ENCODE results near the gene SLC39A11. TPM values are rescaled to one million over a fixed set of nuclear protein-coding genes. Genes with fewer than 3 reads are reported as not detected.

Gene SLC39A11
- polyA plus RNA-seq, 3 donors, result 27.0 to 30.4 (median 27.4) TPM

DNA sequence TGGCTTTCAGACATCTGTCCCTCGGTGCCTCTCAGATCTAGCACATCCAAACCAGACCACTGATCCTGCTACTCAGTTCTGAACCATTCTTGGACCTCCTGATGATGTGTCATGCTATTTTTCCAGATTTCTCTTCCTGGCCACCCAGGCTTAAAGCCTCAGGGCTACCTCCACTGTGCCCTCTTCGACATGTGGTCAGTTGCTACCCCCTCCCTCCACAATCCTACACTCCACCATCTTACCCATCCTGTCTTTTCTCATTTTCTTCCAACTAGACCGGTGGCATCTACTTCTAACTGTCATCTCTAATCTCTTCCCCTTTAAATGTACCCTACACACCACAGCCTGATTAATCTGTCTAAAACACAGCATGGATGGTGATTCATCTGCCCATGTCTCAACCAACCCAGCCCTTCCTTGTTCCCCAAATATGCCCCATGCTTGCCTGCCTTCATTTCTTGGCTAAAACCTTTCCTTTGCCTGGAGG, 478.6 kb downstream of the SLC39A11 start:
- DNase-seq (ENCODE audit: low read depth in 3 of 3, low spot score in 2 of 3), result no peak

DNA sequence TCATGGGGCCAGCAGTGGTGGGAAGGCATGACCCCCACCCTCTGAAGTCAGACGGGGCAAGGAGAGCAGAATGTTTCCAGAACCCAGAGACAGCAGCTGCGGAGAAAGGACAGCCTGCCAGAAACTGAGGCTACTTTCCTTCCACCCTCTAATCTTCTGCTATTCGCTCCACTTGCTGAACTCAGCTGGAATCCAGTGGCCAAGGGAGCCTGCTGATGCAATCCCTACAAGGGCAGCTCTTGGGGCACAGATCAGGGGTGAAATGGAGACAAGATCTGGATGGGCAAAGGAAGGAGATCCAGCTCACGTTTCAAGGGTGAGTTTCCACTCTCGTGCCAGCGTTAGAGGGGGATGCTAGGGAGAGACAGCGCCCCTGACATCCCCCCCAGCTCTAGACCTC, 479.1 kb downstream of the SLC39A11 start:
- no peak for DNase-seq (ENCODE audit: low read depth in 3 of 3, low spot score in 2 of 3)

DNA sequence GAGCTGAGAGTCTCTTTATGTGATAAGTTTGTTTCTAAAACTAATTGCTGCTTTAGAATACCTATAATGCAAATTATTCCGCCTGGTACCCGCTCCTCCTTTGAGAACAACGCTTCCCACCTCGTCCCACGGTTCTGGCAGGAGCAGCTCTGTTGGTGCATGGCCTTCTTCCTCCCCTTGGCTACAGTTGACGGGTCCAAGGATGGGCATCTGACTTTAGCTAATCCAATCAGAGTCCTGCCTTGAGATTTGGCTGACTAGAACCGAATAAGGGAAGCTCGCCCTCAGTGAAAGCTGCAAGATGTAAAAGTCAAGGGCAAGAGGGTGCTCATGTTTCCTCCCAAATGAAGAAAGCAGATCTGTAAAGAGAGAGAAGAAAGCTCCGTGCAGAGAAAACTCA, 481.3 kb downstream of the SLC39A11 start:
- no peak for DNase-seq (ENCODE audit: low read depth in 3 of 3, low spot score in 2 of 3)

DNA sequence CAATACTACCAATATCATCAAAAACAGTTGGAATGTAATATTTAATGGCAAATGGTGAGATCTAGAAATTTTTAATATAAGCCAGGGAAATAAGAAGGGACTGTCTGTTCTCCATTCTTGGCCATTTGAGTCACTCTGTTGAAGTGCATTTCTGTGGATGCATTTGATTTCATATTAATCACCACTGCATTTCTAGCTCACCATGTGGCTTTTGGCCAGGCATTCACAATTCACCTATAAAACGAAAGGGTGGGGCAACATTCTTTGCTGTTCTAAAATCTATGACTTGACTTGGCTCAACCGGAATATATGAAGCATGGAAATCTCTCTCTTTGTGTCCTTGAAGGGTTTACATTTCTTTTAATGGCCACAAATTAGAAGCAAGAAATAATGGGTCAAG, 483.0 kb downstream of the SLC39A11 start:
- no peak for DNase-seq (ENCODE audit: low read depth in 3 of 3, low spot score in 2 of 3)

DNA sequence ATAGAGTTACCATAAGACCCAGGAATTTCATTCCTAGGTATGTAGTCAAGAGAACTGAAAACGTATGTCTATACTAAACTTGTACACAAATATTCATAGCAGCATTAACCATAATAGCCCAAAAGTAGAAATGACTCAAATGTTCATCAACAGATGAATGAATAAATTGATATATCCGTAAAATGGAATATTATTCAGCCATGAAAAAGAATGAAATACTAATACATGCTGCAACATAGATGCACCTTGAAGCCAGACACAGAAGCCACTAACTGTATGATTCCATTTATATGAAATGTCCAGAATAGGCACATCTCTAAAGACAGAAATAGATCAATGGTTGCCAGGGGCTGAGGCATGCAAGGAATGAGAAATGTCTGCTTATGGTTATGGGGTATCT, 484.1 kb downstream of the SLC39A11 start:
- DNase-seq (ENCODE audit: low read depth in 3 of 3, low spot score in 2 of 3), result no peak

DNA sequence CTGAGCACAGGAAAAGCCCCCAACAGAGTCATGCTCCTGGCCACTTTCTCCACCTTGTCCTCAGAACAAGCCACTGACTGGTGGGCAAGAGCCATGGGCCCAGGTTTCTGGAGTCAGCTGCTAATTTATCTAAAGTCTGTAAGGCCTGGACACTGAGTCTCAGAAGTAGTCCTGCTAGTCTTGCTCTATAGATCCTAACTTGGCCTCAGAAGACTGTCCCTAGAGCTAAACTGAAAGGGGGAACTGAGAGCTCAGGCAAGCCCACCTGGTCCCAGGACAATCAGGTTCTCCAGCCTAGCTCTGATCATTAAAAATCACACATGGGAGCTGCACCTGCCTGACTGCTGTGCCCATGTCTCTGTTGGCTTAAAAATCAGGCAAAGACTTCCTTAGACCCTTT, 485.8 kb downstream of the SLC39A11 start:
- no peak for DNase-seq (ENCODE audit: low read depth in 3 of 3, low spot score in 2 of 3)

DNA sequence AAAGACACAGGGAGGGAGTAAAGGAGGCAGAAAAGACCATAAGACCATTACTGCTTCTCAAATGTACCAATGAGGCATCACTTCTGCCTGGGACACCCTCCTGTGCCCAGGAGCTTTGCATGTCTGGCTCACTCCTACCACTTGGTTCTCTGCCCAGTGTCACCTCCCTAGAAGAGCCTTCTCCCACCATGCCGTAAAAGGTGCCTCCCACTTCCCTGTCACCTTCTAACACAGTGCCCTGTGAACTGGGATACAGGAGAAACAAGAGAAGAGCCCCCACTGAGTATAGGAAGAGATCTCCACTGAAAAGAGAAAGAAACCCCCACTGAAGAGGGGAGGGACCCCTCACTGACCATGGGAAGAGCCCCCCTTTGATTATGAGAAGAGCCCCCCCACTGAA, 486.9 kb downstream of the SLC39A11 start:
- DNase-seq (ENCODE audit: low read depth in 3 of 3, low spot score in 2 of 3), result no peak

DNA sequence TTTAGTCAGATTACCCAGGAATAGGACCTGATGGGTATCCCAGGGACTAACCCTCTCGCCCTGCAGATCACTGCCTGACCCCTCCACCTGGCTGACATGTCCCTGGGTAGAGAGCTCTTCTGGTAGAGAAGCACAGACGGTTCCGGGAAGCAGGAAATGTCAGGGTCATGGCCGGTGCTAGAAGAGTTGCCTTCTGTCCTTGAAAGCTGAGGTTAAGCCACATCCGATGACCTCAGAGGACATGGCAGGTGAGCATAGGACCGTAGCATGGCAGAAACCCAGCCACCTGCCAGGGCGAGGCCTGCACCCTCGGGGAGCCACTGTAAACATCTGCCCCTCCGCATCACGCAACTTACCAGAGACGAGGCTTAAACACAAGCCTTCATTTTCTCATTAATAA, 488.0 kb downstream of the SLC39A11 start:
- DNase-seq (ENCODE audit: low read depth in 3 of 3, low spot score in 2 of 3), result no peak

DNA sequence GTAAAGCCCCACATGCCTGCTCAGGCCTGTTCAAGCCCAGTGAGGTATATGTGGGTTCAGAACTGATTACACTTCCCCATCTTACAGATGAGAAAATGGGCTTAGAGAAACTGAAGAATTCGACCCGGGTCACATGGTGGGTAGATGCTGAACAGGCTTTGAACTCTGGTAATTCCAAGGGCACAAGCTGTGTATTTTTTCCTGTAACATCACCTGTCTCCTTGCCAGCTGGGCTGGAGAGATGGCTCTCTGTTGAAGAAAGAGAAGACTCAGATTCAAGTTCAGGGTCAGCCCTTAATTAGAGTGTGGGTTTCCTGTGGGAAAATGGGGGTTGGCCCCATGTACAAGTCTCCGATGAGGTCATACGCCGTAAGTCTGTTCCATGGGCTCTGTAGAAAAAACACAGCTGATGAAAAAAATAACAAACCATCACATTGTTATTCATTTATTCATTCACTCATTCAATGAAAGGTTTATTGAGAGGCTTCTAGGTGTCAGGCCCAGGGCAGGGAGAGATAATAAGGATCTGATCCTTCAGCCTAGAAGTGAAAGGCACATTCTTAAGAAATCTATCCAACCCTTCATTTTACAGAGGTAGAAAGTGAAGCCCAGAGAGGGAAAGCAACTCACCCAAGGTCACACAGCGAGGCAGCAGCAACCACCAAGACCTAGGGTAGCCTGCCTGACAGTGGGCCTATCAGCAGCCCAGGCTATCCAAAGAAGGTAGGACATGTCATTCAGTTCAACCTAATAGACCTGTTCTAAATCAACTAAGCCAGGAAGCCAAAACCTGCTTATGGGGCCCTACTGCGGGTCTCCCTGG, 488.9 kb downstream of the SLC39A11 start:
- no peak for DNase-seq (ENCODE audit: low read depth in 3 of 3, low spot score in 2 of 3)

DNA sequence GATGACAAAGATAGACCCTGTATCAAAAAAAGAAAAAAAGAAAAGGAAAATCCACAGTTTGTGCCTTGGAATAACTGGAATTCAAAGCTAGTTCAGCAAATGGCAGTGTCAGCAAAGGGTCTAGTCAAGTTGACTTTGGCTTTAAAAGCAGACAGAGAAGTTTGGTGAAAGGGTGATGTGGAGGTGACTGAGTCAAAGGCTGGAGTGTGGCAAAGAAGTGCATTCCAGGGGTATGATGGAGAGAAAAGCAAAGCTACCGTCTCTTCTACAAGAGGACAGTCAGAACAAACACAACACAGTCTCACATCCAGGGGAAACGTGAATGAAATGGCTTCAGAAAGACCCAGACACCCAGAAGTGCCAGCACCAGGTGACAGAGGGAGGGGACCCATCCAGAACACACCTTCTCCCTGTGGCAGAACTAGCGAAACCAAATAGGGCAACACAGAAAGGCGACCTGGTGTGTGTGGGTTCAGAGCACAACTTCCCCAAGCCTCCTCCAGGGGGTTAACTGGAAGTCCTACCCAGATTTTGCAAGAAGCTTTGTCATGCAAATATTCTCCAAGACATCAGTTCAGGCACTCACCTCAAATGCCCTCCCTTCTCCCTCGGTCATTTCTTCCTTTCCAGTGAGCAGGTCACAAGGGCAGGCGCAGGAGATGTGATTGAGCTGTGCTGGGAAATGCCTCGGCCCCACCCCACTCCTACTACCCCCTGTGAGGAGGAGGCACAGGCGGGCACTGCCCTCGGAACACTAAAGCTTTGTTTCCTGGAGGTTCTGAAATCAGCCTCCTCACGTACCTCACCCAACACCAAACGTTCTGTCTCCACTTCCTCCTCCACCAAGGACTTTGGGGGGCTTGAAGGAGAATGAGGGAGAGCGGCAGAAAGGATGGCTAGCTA, 489.7 kb downstream of the SLC39A11 start:
- no peak for DNase-seq (ENCODE audit: low read depth in 3 of 3, low spot score in 2 of 3)

DNA sequence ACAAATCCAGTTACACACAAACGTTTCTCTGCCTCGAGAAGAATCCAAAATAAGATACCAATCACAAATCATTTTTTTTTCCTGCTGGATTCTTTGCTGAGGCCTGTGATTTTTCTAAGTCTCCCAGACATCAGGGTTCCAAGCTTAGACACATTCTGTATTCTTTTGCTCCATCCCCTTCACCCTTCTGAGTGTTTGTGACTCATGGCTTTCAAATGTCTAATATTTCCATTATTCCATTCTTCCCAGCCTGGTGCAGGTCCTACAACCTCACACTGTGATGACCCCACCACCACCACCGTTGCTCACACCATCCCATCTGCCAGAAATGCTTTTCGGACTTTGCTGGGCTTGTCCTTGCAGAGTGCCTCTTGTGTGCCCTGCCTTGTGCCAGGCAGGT, 491.6 kb downstream of the SLC39A11 start:
- no peak for DNase-seq (ENCODE audit: low read depth in 3 of 3, low spot score in 2 of 3)

DNA sequence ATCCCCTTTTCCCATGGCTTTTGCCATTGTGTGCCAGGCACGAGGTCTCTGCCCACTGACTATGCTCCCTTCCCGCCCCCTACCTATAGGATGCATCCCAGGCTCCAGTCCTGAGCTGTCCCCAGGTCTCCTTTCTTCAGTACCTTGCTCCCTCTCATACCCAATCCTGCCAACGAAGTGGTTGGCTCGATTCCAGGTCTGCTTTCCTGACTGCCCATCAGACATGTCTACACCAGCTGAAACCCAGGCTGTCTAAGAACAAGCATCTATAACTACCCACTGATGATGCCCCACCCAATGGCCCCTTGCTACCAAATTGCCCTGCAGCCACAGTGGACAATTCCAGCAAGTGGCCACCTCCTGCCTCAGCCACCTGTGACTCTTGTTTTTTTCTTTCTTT, 492.6 kb downstream of the SLC39A11 start:
- no peak for DNase-seq (ENCODE audit: low read depth in 3 of 3, low spot score in 2 of 3)

DNA sequence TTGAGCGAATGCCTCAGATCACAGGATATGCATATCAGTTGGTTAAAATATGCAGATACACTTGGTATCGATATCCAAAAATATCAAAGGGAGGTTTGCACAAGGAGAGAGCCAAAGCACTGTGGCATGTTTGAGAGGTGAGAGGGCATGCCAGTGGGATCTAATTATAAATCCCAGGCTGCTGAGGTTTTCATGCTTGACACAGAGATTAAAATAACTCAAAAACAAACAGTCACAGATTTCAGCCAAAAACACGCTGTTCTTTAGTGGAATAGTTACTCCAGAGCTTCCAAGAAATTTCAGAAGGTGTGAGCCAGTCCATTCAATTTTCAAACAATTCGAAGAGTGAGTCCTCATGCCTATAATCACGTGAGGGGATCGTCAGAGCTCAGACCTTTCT, 493.8 kb downstream of the SLC39A11 start:
- no peak for DNase-seq (ENCODE audit: low read depth in 3 of 3, low spot score in 2 of 3)

DNA sequence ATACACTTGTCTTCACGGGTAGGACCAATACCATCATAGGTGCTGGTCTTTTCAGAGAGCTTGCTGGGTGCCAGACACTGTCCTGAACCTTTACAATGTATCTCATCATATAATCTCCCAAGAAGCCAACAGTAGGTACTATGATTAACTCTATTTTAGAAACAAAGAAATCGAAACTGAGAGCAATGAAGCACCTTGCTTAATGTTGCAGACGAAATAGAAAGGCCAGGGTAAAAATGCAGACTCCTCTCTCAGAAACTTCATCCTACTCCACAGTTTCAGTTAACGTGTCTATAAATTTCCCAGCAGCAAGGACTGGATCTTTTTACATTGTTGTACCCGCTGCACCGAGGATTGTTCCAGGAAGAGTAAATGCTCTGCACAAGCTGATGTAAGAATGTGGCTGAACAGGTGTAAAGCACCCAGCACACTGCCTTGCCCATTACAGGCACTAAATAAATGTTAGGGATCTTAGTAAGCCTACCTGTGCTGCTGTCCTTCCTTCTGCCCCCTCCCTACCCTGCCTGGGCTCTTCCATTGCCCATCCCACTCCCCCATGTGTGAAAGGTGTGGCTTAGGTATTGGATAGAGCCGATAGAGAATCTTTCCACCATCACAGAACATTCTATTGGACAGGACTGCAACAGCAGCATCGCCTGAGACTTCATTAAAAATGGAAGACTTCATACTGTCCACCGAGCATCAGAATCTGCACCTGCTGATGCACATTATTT, 495.0 kb downstream of the SLC39A11 start:
- no peak for DNase-seq (ENCODE audit: low read depth in 3 of 3, low spot score in 2 of 3)

Other genes with a start within 250 kb of the SLC39A11 start
- gene SSTR2, start 72.3 kb upstream of the SLC39A11 start, polyA plus RNA-seq (ENCODE audit: insufficient read length in 3 of 3), result 1 to 10 TPM; 1.7 to 2.5 (median 2.1) TPM
- gene COG1, start 100.4 kb upstream of the SLC39A11 start, polyA plus RNA-seq (ENCODE audit: insufficient read length in 3 of 3), result 10 to 100 TPM; 48.3 to 50.4 (median 48.5) TPM
- gene CPSF4L, start 169.2 kb upstream of the SLC39A11 start, polyA plus RNA-seq (ENCODE audit: insufficient read length in 3 of 3), result not detected
- 10 to 100 TPM; 41.5 to 45.8 (median 42.4) TPM for gene CDC42EP4, start 219.3 kb upstream of the SLC39A11 start, polyA plus RNA-seq (ENCODE audit: insufficient read length in 3 of 3)

Data from right renal cortex interstitium (tissue), 3 donors.